Stimulated activated CD4-positive, alpha-beta T cell treated with anti-CD3 and anti-CD28 coated beads, Interleukin-12 subunit alpha, Interleukin-12 subunit beta, amount 100 ng/mL, for 24 hours (primary cell): ENCODE data around the gene CIT.
"Not testable (repeated sequence)": the region's sequence is repeated elsewhere in the genome, so short reads cannot be mapped to it uniquely, and the experiment has no call there.

Experiments
- DNase-seq, 2 experiments: peaks; one replicate each; pipeline ENCODE4 v3.0.0-alpha.2; 2020; ENCODE audit warnings: low read depth in 2 of 2

Gene CIT, protein sequence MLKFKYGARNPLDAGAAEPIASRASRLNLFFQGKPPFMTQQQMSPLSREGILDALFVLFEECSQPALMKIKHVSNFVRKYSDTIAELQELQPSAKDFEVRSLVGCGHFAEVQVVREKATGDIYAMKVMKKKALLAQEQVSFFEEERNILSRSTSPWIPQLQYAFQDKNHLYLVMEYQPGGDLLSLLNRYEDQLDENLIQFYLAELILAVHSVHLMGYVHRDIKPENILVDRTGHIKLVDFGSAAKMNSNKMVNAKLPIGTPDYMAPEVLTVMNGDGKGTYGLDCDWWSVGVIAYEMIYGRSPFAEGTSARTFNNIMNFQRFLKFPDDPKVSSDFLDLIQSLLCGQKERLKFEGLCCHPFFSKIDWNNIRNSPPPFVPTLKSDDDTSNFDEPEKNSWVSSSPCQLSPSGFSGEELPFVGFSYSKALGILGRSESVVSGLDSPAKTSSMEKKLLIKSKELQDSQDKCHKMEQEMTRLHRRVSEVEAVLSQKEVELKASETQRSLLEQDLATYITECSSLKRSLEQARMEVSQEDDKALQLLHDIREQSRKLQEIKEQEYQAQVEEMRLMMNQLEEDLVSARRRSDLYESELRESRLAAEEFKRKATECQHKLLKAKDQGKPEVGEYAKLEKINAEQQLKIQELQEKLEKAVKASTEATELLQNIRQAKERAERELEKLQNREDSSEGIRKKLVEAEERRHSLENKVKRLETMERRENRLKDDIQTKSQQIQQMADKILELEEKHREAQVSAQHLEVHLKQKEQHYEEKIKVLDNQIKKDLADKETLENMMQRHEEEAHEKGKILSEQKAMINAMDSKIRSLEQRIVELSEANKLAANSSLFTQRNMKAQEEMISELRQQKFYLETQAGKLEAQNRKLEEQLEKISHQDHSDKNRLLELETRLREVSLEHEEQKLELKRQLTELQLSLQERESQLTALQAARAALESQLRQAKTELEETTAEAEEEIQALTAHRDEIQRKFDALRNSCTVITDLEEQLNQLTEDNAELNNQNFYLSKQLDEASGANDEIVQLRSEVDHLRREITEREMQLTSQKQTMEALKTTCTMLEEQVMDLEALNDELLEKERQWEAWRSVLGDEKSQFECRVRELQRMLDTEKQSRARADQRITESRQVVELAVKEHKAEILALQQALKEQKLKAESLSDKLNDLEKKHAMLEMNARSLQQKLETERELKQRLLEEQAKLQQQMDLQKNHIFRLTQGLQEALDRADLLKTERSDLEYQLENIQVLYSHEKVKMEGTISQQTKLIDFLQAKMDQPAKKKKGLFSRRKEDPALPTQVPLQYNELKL (N-terminal part only)

DNA sequence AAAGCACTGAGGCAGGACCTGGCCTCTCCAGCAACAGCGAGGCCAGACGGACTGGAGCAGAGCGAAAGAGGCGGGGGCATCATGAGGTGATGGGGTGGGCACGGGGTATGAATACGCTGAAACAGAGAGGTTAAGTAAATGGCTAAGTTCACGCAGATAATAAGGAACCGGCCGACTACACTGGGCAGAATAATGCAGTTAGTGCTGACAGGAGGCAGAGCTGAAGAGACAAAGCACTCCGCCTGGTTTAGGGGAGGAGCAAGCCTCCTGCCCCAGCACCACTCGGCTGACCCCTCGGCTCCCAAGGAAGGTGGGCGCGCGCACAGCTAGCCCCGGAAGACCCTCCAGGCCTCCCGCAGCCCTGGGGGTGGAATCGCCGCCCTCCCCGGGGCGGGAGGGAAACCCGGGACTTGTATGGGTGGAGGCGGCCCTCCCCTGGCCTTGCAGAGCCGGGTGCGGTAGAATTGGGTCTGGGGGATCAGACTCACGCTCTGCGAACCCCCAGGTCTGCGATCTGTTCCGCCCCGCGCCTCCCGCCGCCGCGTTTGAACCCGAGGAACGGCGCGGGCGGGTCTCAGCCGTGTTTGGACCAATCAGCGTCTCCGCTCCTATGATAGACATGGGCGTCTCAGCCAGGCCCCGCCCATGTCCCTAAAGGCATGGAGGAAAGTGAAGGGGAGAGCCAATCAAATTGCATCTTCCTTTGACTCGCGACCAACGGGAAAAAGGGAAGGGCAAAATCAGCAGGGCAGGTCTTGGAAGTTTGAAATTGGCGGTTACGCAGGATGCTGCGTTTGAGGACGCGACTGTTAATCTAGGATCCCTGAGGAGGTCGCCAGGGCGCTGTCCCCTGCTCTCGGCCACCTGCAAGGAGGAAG, at the start of gene CIT:
TSS of gene CIT (minus strand) at position 560 of the 878 bp plus-strand sequence. CDS start 1,152 bp downstream, outside the sequence.
- peak; percentile 72 to 86 for DNase-seq

DNA sequence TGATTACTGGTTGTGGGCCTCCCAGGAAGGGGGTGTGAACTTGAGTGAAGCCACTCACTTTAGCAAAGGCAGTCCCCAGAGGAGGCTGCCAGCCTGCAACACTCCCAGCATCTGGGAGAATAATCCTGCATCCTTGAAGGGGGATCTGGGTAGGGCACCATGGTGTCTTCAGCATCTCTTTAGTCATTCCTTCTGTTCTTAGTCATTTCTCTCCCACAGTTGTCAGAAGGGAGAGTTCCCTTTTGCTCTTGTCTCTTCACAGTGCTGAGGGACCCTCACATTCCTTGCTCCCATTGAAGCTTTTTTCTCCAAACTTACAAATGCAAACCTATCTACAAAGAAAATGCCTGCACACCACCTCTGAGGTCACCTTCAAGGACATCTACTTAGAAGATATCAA, 48.1 kb upstream of the CIT start:
- DNase-seq, result no peak

DNA sequence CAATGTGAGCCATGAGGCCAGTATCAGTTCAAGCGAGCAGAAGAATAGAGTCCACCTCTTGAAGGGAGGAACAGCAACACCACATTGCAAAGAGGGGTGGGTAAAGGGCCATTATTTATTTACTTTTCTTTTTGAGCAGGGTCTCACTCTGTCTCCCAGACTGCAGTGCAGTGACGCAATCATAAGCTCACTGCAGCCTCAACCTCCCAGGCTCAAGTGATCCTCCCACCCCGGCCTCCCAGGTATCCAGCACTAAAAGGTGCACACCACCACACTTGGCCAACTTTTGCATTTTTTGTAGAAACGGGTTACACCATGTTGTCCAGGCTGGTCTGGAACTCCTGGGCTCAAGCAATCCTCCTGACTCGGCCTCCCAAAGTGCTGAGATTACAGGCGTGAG, 42.9 kb upstream of the CIT start:
- DNase-seq, result no peak

DNA sequence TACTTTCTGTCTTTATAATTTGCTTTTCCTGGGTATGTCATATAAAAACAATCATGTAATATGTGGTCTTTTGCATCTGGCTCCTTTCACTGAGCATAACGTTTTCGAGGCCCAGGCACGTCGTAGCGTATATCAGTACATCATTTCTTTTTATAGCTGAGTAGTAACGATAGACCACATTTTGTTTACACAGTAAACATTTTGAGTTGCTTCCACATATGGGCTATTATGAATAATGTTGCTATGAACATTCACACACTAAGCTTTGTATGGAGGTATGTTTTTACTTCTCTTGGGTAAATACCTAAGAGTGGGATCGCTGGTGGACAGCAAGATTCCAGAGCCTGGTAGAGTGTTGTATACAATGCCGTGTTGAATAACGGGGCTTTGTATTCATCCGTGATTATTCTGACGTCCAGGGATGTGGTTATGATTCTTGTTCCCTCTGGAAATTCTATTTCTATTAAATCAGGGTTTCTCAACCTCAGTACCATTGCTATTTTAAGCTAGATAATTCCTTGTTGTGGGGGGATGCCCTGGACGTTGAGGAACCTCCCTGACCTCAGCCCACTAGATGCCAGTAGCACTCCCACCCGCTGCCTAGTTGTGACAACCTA, 38.9 kb upstream of the CIT start:
- no peak for DNase-seq

DNA sequence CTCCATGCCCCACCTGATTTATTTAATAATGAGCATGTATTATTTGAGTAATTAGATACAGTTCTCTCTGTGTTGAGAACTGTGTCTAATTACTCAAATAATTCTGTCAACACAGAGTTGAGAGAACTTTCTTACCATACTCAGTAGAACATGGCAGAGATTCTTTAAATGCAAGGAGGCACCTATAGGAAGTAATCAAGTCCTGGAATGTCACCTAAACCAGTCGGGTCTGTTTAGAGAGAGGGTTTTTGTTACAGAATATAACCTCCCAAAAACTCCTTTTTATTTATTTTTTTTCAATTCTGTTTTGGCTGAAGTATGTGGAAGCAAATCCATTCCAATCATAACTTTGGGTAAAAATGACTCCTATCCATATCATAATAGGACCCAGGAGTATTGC, 37.5 kb upstream of the CIT start:
- no peak for DNase-seq

DNA sequence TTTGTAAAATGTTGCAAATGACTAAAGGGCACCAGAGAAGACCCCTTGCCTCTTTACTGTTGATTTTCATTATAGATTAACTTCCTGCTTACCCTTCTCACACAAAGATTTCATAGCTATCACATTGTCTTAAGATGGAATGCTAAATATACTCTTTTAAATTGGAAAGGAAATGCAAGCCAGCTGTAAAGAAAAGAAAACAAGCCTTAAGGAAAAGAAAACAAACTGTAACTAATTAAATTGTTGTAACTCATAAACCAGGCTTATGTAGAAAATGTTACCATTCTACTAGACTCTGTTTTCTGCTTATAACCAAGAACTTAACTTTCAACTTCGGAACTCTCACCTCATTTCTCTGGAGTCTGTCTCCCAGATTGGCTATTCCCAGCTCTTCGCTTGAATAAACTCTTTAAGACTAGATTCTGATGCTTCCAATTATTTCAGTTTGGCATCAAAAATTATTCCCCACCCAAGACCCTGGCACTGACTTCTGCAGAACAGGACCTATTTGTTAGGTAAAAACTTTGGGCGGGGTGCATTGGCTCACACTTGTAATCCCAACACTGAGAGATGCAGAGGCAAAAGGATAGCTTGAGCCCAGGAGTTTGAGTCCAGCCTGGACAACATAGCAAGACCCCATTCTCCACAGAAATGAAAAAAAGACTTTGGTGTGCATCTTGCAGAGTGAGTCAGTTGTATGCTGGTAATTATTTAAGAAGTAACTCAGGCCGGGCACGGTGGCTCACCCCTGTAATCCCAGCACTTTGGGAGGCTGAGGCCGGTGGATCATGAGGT, 36.6 kb upstream of the CIT start:
- no peak for DNase-seq

DNA sequence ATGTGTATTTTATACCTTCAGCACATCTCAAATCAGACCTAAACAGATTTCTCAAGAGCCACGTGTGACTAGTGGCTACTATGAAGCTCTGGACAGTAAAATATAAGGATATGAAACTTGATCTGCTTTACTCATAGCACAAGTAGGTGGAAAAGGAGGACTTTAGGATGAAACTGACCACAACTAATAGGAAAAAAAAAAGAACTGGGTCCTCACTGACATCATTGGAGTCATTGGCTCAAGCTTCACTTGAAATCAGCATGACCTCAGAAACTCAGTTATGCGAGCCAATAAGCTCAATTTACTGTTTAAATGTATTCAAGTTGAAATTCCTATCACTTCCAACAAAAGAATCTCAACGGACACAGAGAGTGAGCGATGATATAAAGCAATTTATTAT, 34.1 kb upstream of the CIT start:
- DNase-seq, result no peak

DNA sequence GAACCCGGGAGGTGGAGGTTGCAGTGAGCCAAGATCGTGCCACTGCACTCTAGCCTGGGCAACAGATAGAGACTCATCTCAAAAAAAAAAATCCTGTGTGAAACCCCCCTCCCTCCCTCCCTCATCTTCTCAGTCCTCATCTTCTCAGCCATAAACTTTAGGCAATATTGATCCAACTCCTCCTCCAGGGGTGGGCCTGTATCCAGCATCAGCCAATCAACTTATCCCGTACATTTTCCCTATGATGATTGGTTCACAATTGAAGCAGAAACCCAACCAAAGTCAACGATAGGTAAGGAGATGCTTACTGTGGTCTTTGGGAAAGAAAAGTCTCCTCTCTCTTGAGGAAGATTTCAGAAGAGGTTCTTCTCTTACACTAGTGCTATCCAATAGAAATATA, 33.5 kb upstream of the CIT start:
- no peak for DNase-seq

DNA sequence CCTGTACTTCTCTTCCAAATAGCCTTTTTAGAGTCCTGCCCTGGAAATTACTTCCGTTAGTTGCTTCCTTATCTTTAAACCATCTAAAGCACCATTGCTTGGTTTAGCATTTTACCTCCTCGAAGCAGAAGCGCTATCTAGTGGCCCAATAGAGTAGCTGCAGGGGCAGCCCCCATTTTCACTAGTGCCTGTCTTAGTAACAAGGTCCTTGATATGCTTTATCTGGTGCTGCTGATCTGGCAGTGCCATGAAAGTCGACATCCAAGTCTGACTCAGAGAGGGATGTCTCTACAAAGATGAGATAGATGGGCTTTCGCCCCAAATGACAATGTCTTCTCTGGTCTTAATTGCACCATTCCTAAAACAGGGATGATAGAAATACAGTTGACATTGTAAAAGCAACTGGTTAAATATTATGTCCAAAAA, 25.0 kb upstream of the CIT start:
- peak; percentile 51 to 69 for DNase-seq

DNA sequence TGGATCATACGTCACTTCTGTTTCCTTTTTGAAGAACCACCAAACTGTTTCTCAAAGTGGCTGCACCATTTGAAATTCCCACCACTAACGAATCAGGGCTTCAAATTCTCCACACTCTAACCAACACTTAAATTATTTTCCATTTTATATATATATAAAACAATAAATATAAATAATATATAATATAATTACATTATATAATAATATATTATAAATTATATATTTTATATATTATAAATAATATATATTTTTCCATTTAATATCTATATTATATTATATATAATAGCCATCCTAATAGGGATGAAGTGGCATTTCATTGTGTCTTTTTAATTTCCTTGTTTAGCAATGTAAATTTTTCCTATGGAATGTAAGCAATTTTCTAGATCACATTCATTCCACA, 24.6 kb upstream of the CIT start:
- DNase-seq, result no peak

DNA sequence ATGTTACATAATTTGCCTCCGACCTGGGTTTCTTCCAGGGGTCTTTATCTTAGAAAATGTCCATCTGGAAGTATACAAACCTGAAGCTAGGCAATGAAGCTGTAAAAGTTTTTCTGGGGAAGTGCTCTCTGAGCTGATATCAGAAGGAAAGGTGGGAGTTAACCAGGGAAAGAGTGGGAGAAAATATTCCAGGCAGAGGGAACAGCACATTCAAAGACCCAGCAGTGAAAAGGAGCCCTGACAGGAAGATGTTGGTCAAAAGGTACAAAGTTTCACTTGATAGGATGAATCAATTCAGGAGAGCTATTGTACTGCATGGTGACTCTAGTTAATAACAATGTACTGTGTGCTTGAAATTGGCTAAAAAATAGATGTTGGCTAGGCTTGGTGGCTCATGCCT, 17.8 kb upstream of the CIT start:
- no peak for DNase-seq

DNA sequence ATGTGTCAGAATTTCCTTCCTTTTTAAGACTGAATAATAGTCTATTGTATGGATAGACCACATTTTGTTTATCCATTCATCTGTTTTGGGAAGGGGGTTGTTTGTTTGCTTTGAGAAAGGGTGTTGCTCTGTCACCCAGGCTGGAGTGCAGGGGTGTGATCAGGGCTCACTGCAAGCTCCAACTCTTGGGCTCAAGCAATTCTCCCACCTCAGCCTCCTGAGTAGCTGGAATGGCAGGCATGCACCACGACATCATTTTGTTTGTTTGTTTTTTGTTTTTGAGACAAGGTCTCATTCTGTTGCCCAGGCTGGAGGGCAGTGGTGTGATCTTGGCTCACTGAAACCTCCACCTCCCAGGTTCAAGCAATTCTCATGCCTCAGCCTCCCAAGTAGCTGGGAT, 15.5 kb upstream of the CIT start:
- not testable (repeated sequence) for DNase-seq

DNA sequence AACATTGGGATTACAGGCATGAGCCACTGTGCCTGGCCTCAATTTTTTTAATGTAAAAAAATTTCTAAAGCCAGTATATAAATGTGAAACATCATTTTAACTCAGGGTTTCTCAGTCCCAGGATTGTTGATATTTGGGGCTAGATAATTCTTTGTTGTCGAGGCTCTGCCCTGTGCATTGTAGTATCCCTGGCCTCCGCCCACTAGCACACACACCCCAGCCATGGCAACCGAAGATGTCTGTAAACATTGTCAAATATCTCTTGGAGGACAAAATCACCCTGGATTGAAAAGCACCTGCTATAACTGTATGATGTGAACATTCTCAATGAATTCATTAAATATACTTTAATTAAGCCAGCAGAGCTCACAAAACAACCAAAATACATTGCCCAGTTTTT, 8.4 kb upstream of the CIT start:
- no peak for DNase-seq

DNA sequence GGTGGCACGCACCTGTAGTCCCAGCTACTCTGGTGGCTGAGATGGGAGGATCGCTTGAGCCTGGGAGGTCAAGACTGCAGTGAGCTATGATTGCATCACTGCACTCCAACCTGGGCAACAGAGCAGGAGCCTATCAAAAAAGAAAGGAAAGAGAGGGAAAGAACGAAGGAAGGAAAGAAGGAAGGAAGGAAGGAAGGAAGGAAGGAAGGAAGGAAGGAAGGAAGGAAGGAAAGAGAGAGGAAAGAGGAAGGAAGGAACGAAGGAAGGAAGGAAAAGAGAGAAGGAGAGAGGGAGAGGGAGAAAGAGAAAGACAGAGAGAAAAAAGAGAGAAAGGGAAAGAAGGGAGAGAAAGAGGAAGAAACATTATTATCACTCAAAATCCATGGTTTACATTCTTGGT, 6.7 kb upstream of the CIT start:
- not testable (repeated sequence) for DNase-seq

DNA sequence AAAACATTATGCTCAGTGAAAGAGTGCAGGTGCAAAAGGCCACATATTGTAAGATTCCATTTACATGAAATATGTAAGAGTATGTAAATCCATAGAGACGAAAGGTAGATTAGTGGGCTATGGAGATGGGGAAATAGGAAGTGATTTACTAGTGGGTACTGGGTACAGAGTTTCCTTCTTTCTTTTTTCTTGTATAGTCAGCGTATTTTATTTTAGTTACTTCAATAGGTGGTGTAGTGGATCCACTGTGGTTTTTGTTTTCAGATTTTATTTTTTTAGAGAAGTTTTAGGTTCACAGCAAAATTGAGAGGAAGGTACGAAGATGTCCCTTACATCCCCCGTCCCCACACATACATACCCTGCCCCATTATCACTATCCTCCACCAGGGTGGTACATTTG, 6.1 kb upstream of the CIT start:
- DNase-seq, result no peak

DNA sequence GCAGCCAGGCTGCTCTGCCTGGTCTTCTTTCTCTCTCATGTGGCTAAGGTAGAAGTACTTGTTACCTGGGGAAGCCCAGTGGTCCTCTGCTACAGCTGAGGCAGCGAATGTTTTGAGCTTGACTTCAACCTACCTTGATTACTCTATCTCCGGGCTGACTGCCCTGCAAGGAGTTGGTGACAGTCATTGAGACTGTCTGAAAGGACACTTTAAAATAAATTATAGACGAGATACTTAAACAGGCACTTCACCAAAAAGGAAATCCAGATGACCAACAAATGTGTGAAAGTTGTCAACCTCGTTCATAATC, 474 bp upstream of the CIT start:
- no peak for DNase-seq

DNA sequence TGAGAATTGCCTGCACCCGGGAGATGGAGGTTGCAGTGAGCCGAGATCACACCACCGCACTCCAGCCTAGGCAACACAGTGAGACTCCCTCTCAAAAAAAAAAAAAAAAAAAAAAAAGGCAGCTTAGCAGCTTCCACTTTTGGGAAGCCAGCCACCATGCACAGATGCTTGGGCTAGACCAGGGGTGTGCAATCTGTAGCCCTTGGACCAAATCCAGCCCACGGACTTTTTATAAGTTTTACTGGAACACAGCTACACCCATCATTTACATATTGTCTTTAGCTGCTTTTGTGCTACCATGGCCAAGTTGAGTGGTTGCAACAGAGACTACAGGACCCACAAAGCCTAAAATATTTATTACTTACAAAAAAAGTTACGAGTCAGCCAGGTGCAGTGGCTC, 6.7 kb downstream of the CIT start:
- no peak for DNase-seq

DNA sequence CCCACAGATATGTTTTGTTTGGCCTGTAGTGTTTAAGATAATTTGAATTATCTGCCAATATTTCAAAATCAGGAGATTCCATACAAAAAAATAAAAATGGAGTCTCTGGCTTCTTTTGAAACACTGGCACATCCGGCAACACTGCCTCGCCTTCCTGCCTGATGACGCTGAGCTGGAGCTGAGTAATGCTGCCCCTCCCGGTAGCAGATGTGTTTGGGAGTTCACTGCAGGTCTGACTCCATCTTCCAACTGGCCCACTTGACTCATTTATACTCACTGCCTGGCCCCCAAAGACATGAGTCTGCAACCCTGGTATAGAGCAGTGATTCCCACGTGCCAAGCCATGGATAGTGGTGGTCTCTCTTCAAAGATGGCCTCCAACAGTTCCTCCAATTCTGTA, 7.4 kb downstream of the CIT start:
- DNase-seq, result no peak

DNA sequence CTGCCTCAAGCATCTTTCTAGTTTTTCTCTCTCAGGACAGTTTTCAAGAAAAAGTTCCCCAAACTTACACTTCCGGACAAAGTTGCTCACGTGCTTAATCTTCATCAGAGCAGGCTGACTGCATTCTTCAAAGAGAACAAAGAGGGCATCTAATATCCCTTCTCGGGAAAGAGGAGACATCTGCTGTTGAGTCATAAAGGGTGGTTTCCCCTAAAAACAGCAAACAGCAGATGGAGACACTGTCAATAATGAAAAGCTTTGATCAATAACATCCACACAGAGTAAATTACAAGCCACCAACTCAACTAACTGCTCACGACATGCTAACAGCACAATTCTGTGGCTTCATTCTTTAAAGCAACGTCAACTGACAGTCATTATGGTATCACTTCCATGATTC, 8.1 kb downstream of the CIT start:
- no peak for DNase-seq

DNA sequence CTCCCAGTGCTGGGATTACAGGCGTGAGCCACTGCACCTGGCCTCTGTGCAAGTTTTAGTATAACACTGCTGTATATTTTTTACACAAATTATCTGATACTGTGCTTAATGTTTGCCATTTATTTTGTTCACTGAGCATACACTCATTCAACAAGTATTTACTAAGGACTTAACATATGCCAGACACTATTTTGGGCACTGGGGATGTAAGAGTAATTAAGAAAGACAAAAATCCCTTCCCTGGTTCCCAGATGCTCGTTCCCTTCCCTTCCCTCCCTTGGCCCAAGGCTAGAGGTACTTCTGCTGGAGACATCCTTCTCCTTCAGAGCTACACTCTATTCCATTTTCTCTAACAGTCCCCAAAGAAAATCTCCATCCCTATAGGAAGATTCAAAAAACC, 12.5 kb downstream of the CIT start:
- DNase-seq, result no peak
